IMR-90 (cell line): ENCODE measurements around the gene ELL. TPM values are rescaled to one million over a fixed set of nuclear protein-coding genes. Genes with fewer than 3 reads are reported as not detected.

Experiments
- CTCF ChIP-seq: conservative IDR thresholded peaks from 2 replicates; pipeline ENCODE4 v1.5.1; 2012; ENCODE audit warnings: mild to moderate bottlenecking, low read depth, low read length, improper control_type of control experiment
- SMC3 ChIP-seq: fragments of 150-350 bp; IDR thresholded peaks from 2 replicates; pipeline ENCODE4 v1.6.1; 2016; ENCODE audit warnings: low read depth, mild to moderate bottlenecking, antibody characterized with exemption, low read length, moderate library complexity
- polyA plus RNA-seq, 3 experiments: library from polyadenylated mRNA; depleted of rRNA; stranded (reverse); fragments of >200 nt; gene quantifications; 2 replicates each; pipeline ENCODE4 v1.2.3, GENCODE V29; 2012; ENCODE audit warnings: low replicate concordance in 1 of 3
- total RNA-seq: library from RNA; depleted of rRNA; stranded (reverse); fragments of >200 nt; gene quantifications from 2 replicates; pipeline ENCODE4 v1.2.3, GENCODE V29; 2012

Gene ELL
- total and polyA plus RNA-seq, 2 of the 4 experiments (the other 2 are of a cell fraction) = 6.3 to 13.1 TPM

GRCh38 chr19:18437491-18438330 lies 84.2 kb downstream of the ELL start, which contains the start of gene ISYNA1 (continued):
- TF ChIP-seq CTCF = no peak
- TF ChIP-seq SMC3 = no peak
